Keratinocyte (primary cell): ENCODE results near the gene SENP8. TPM values are rescaled to one million over a fixed set of nuclear protein-coding genes. Genes with fewer than 3 reads are reported as not detected.

Source experiments
- DNase-seq: peaks from one replicate; pipeline ENCODE4 v3.0.0-alpha.2; 2011; ENCODE audit warnings: low read depth, missing footprints, low spot score
- FAIRE-seq: peaks from 2 replicates; lab custom pipeline; 2011; peaks lifted over from hg19 to GRCh38; lab: Jason Lieb, UNC
- H2AFZ ChIP-seq: 2 replicates; pipeline ENCODE4 v1.6.0; 2012; ENCODE audit warnings: low read length, control low read depth, inconsistent platforms; ENCODE audit not compliant: control insufficient read depth
- H3K27ac ChIP-seq: 2 replicates; pipeline ENCODE4 v1.5.1; 2011; ENCODE audit warnings: low read length; ENCODE audit not compliant: control insufficient read depth, insufficient read depth
- H3K27me3 ChIP-seq: 3 replicates; pipeline ENCODE4 v1.6.0; 2011; ENCODE audit warnings: low read length; ENCODE audit not compliant: control insufficient read depth, insufficient read depth; ENCODE audit errors: extremely low read depth
- H3K36me3 ChIP-seq, 2 experiments: 2 replicates in 1 of 2; 3 replicates in 1 of 2; pipeline ENCODE4 v1.5.1; 2011; ENCODE audit warnings: low read length in 2 of 2, mild to moderate bottlenecking in 1 of 2; ENCODE audit not compliant: control insufficient read depth in 2 of 2, insufficient read depth in 2 of 2; ENCODE audit errors: extremely low read depth in 1 of 2
- H3K4me1 ChIP-seq: 3 replicates; pipeline ENCODE4 v1.5.1; 2011; ENCODE audit warnings: low read length; ENCODE audit not compliant: control insufficient read depth, insufficient read depth; ENCODE audit errors: extremely low read depth
- H3K4me2 ChIP-seq: 3 replicates; pipeline ENCODE4 v1.6.0; 2011; ENCODE audit warnings: low read depth, low read length; ENCODE audit not compliant: control insufficient read depth, insufficient read depth; ENCODE audit errors: extremely low read depth
- H3K4me3 ChIP-seq, 3 experiments: fragments of 200-600 bp in 1 of 3; sonication (generic) in 1 of 3; 2 replicates in 2 of 3; 3 replicates in 1 of 3; pipeline ENCODE4 v1.5.1; 2011 to 2016; ENCODE audit warnings: low read length in 3 of 3, mild to moderate bottlenecking in 3 of 3, control low read depth in 2 of 3, inconsistent platforms in 1 of 3, low read depth in 1 of 3, mixed read lengths in 1 of 3, mixed run types in 1 of 3, moderate library complexity in 1 of 3; ENCODE audit not compliant: control insufficient read depth in 2 of 3, insufficient read depth in 2 of 3; ENCODE audit errors: extremely low read depth in 1 of 3
- H3K79me2 ChIP-seq: 2 replicates; pipeline ENCODE4 v1.6.0; 2012; ENCODE audit warnings: low read length; ENCODE audit not compliant: control insufficient read depth, insufficient read depth
- H3K9ac ChIP-seq: 3 replicates; pipeline ENCODE4 v1.6.0; 2011; ENCODE audit warnings: low read length; ENCODE audit not compliant: control insufficient read depth, insufficient read depth; ENCODE audit errors: extremely low read depth
- H3K9me1 ChIP-seq: 3 replicates; pipeline ENCODE4 v1.6.0; 2011; ENCODE audit warnings: low read length; ENCODE audit not compliant: control insufficient read depth, insufficient read depth; ENCODE audit errors: extremely low read depth
- H3K9me3 ChIP-seq: 2 replicates; pipeline ENCODE4 v1.5.1; 2012; ENCODE audit warnings: low read depth, low read length; ENCODE audit not compliant: control insufficient read depth
- H4K20me1 ChIP-seq: 3 replicates; pipeline ENCODE4 v1.6.0; 2011; ENCODE audit warnings: low read length; ENCODE audit not compliant: control insufficient read depth, insufficient read depth; ENCODE audit errors: extremely low read depth
- EZH2 ChIP-seq: IDR thresholded peaks from one replicate; pipeline ENCODE4 v1.6.1; 2012; ENCODE audit warnings: inconsistent platforms, mild to moderate bottlenecking, low read length, moderate library complexity
- dilution Hi-C: fragments of 300-500 bp; cut with MboI; formaldehyde crosslinking; loops from one replicate; pipeline ENCODE4 v1.7.0; 2020; ENCODE audit warnings: low sequenced_read_pairs; ENCODE audit not compliant: extremely low pct_ligation_motif_present
- polyA plus RNA-seq, 5 experiments: library from polyadenylated mRNA; depleted of rRNA in 3 of 5; stranded (reverse) in 3 of 5; stranded (forward) in 1 of 5; unstranded in 1 of 5; fragments of >200 nt; gene quantifications; 1 replicate in 1 of 5; 2 replicates in 3 of 5; 3 replicates in 1 of 5; pipeline versions ENCODE4 v1.2.1 to v1.2.3, GENCODE V29; 2011 to 2012; ENCODE audit warnings: missing spikeins in 2 of 5, low read depth in 1 of 5, low replicate concordance in 1 of 5
- TF ChIP-seq, protein P1 (sequence below), 3 experiments: IDR thresholded peaks in 1 of 3; conservative IDR thresholded peaks in 1 of 3; optimal IDR thresholded peaks in 1 of 3; 2 replicates in 2 of 3; 3 replicates in 1 of 3; pipeline versions ENCODE3 to v1.5.1; 2011; ENCODE audit warnings: low read length in 3 of 3, mild to moderate bottlenecking in 3 of 3, moderate library complexity in 2 of 3, control low read depth in 1 of 3, inconsistent platforms in 1 of 3; ENCODE audit not compliant: insufficient read depth in 2 of 3; ENCODE audit errors: extremely low read depth in 1 of 3

SENP8 gene
- polyA plus RNA-seq, 1 donor (not counting 4 experiments of a cell fraction or from before 2014, with no cell fraction given), result 6.0 TPM

DNA sequence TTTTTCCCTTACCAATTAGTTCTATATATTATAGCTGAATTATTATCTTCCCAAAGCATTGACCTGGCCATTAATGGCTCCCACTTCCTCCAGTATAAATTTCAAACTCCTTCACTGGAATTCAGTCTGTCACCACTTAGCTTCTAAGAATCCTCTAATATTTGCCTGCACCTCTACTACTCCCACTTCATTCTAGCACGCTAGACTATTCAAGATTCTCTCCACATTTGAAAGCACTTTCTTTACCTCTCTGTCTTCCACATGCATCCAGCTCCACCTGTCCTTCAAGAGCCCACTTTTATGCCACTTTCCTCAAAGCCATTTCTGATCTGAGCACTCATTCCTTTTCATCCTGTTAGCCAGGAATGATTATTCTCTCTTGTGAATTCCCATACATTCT, 15.0 kb downstream of the SENP8 start:
- Histone ChIP-seq H3K36me3 (no peaks in the 10 kb centered on the region), H3K9ac (no peak overlapping the region), H3K9me3 (no peaks in the 10 kb centered on the region), H4K20me1 (no peaks in the 10 kb centered on the region), H3K27me3 (no peaks in the 10 kb centered on the region), H3K4me2 (no peak overlapping the region), H3K27ac (no peak overlapping the region), H2AFZ (no peak overlapping the region), H3K9me1 (no peaks in the 10 kb centered on the region), H3K4me3 (no peak overlapping the region), H3K79me2 (no peaks in the 10 kb centered on the region), H3K4me1 (no peaks in the 10 kb centered on the region)
- FAIRE-seq (no peak), DNase-seq (no peak)
- TF ChIP-seq, protein P1, sequence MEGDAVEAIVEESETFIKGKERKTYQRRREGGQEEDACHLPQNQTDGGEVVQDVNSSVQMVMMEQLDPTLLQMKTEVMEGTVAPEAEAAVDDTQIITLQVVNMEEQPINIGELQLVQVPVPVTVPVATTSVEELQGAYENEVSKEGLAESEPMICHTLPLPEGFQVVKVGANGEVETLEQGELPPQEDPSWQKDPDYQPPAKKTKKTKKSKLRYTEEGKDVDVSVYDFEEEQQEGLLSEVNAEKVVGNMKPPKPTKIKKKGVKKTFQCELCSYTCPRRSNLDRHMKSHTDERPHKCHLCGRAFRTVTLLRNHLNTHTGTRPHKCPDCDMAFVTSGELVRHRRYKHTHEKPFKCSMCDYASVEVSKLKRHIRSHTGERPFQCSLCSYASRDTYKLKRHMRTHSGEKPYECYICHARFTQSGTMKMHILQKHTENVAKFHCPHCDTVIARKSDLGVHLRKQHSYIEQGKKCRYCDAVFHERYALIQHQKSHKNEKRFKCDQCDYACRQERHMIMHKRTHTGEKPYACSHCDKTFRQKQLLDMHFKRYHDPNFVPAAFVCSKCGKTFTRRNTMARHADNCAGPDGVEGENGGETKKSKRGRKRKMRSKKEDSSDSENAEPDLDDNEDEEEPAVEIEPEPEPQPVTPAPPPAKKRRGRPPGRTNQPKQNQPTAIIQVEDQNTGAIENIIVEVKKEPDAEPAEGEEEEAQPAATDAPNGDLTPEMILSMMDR (optimal IDR thresholded peaks at IDR 0.05 in 1 of 3, IDR thresholded peaks at IDR 0.05 in 1 of 3, conservative IDR thresholded peaks at IDR 0.05 in 1 of 3; ENCODE audit: extremely low read depth in 1 of 3, insufficient read depth in 2 of 3, low read length in 3 of 3), result no peak
- TF ChIP-seq EZH2, result no peak
- dilution Hi-C loops, result no loop called here

DNA sequence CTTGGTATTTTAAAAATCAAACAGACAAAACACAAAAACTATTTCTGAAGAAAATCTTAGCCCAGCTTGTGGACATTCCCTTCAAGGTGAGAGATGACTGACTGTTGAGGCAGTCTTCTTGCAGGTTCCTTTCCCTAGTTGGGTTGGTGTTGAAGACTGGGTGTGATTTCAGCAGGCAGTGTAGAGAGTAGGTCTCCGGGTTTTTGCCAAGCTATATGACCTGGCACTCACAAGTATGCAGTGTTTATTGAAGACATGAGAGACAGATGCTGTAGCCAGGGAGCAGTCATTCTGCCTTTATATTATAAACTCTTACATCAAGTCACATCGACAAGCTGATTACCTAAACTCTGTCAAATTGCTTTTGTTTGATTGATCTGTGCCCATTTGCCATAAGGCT, 17.5 kb downstream of the SENP8 start:
- Histone ChIP-seq H2AFZ (no peak overlapping the region), H3K9me1 (no peaks in the 10 kb centered on the region), H3K4me3 (no peak overlapping the region), H3K4me2 (no peak overlapping the region), H3K4me1 (no peaks in the 10 kb centered on the region), H3K9ac (no peak overlapping the region), H3K27me3 (no peaks in the 10 kb centered on the region), H3K27ac (no peak overlapping the region), H3K36me3 (no peaks in the 10 kb centered on the region), H3K79me2 (no peaks in the 10 kb centered on the region), H4K20me1 (no peaks in the 10 kb centered on the region), H3K9me3 (no peaks in the 10 kb centered on the region)
- dilution Hi-C loops, result no loop called here
- TF ChIP-seq EZH2, result no peak
- TF ChIP-seq, protein P1 (optimal IDR thresholded peaks at IDR 0.05 in 1 of 3, IDR thresholded peaks at IDR 0.05 in 1 of 3, conservative IDR thresholded peaks at IDR 0.05 in 1 of 3; ENCODE audit: extremely low read depth in 1 of 3, insufficient read depth in 2 of 3, low read length in 3 of 3), result no peak
- DNase-seq (no peak), FAIRE-seq (no peak)
